Amygdala (tissue), 56 donors: ENCODE data around the gene P2RX7.
"Not testable (repeated sequence)": the region's sequence is repeated elsewhere in the genome, so short reads cannot be mapped to it uniquely, and the experiment has no call there.

Experiments
- DNase-seq, 56 donors: peaks; one replicate each; lab custom pipeline; 2025; lab: John Stamatoyannopoulos, UW

P2RX7 gene

GRCh38 chr12:121198949-121199348 lies 66.3 kb downstream of the P2RX7 start:
- DNase-seq: no peak

- not testable (repeated sequence) for DNase-seq
Observed at GRCh38 chr12:121201140-121201539, 68.5 kb downstream of the P2RX7 start.

- DNase-seq: peak in 1 of 56 donors; percentile 5
Observed at GRCh38 chr12:121202407-121203355, 70.0 kb downstream of the P2RX7 start.

GRCh38 chr12:121203482-121203881 lies 70.8 kb downstream of the P2RX7 start:
- no peak for DNase-seq

GRCh38 chr12:121205491-121205890 lies 72.8 kb downstream of the P2RX7 start:
- DNase-seq: no peak

- not testable (repeated sequence) for DNase-seq
Observed at GRCh38 chr12:121208571-121208970, 75.9 kb downstream of the P2RX7 start.

- DNase-seq: no peak
Observed at GRCh38 chr12:121209221-121209620, 76.5 kb downstream of the P2RX7 start.

GRCh38 chr12:121209624-121210572 lies 77.2 kb downstream of the P2RX7 start, which contains the start of gene P2RX4:
Gene P2RX4, plus strand, starts transcription at chr12:121210129. Its CDS starts 36 bp downstream, at chr12:121210165.
- peak in 55 of 56 donors; percentile 31 to 93 (median 74) for DNase-seq

- DNase-seq: no peak
Observed at GRCh38 chr12:121212875-121213274, 80.2 kb downstream of the P2RX7 start.

- DNase-seq: no peak
Observed at GRCh38 chr12:121214166-121214777, 81.6 kb downstream of the P2RX7 start.

- peak in 1 of 56 donors; percentile 17 for DNase-seq
Observed at GRCh38 chr12:121214855-121215745, 82.4 kb downstream of the P2RX7 start.

GRCh38 chr12:121216102-121216501 lies 83.4 kb downstream of the P2RX7 start:
- DNase-seq: no peak

GRCh38 chr12:121217063-121217462 lies 84.4 kb downstream of the P2RX7 start:
- DNase-seq: no peak

GRCh38 chr12:121217761-121218160 lies 85.1 kb downstream of the P2RX7 start:
- no peak for DNase-seq

GRCh38 chr12:121218588-121219352 lies 86.1 kb downstream of the P2RX7 start:
- no peak for DNase-seq

GRCh38 chr12:121219353-121219986 lies 86.8 kb downstream of the P2RX7 start:
- no peak for DNase-seq

- DNase-seq: no peak
Observed at GRCh38 chr12:121222847-121223246, 90.2 kb downstream of the P2RX7 start.
